HuH-7 (cell line): ENCODE measurements around the gene CCDC127.
"Not testable (repeated sequence)": the region's sequence is repeated elsewhere in the genome, so short reads cannot be mapped to it uniquely, and the experiment has no call there.

Experiments used
- DNase-seq: peaks from one replicate; pipeline ENCODE4 v3.0.0; 2011; ENCODE audit warnings: low spot score

CCDC127 gene, protein sequence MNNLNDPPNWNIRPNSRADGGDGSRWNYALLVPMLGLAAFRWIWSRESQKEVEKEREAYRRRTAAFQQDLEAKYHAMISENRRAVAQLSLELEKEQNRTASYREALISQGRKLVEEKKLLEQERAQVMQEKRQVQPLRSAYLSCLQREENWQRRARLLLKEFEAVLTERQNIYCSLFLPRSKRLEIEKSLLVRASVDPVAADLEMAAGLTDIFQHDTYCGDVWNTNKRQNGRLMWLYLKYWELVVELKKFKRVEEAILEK

DNA sequence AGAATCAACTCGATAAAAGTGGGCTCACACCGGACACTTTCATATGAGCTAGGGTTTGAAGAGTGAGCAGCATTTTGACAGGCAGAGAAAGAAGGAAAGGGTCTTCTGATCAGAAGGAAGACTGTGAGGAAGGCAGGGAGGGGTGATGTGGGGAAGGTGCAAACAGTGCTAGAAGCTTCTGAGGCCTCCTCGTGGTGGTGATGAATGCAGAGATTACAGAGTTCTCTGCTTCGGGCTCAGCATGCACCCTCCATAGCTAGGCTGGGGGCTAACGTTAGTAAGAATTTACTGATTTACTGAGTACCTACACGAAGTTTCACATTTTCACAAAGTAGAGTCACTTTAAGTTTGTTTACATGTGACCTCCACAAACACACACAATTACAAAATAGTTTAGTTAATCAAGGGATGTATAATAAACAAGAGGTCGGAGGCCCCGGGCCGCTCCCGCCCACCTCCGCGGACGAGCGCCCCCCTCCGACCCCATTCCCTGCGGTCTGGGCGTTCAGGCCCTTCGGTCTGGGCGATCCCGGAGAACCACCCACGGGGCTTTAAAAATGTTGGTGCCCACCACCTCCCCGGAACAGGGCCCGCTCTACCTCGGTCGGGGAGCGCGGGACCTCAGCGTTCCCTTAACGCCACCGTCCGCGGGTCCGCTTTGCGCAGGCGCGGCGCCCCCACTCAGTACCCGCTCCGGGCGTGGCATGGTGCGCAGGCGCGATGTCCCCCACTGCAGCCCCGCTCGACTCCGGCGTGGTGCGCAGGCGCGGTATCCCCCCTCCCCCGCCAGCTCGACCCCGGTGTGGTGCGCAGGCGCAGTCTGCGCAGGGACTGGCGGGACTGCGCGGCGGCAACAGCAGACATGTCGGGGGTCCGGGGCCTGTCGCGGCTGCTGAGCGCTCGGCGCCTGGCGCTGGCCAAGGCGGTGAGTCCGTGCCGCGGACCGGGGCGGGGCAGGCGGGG lies at the start of gene CCDC127, which contains the start of gene SDHA:
Gene CCDC127 (minus strand): TSS at position 660 of the 963 bp plus-strand sequence. CDS start 1,304 bp downstream, outside the sequence.
Gene SDHA (plus strand): TSS at position 827 of the 963 bp plus-strand sequence. CDS start 36 bp downstream, at position 863.
- peak; percentile 100 for DNase-seq

DNA sequence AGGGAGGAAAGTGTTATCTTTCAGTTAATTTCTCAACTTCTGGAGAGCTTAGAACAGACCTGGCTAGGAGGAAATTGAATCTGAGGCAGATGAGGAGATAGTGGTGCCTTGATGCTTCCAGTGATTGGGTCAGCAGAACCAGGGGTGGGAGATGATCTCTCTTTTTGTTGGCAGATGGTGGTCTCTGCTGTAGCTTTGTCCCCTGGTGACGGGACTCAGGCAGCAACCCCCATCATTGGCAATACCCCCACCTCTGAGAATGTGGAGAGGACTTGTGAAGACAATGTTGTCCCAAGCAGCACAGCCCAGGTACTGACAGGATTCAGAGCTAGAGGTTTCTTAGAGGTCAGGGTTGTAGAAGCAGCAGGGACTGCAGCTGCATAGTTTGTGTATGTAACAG lies 49.8 kb upstream of the CCDC127 start:
- no peak for DNase-seq

- DNase-seq: not testable (repeated sequence)
These were observed 48.5 kb upstream of the CCDC127 start for GRCh38 chr5:266311-267026.

- DNase-seq: no peak
These were observed 46.4 kb upstream of the CCDC127 start for GRCh38 chr5:264338-264737.

DNA sequence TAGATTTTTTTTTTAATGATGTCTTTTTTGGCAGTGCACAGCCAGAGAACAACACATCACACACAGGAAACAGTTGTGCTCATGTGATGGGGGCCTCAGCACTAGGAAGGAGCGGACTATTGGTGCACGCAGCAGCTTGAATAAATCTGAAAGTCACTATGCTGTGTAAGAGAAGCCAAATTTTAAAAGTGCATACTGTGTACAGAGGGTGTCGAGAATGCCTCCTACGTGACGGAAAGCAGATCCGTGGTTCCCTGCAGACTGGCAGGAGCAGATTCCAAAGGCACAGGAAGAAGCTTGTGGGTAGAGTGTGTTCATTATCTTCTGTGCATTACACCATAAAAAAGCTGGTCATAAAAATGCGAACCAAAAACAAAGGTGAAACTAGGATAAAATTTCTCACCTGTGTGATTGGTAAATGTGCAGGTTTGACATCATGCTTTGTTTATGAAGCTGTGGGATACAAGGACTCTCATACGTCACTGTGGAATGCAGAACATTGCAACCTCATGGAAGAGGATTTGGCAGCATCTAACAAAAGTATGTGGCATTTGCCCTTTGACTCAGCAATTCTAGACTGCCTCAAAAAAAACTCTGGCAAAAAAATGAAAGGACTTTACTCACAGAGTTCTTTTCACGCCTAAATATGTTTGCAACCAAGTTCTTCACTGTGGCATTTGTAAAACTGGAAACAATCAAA lies 45.5 kb upstream of the CCDC127 start:
- DNase-seq: not testable (repeated sequence)

- no peak for DNase-seq
These were observed 39.2 kb upstream of the CCDC127 start for GRCh38 chr5:257148-257547.

GRCh38 chr5:256347-256746 lies 38.4 kb upstream of the CCDC127 start:
- not testable (repeated sequence) for DNase-seq

DNA sequence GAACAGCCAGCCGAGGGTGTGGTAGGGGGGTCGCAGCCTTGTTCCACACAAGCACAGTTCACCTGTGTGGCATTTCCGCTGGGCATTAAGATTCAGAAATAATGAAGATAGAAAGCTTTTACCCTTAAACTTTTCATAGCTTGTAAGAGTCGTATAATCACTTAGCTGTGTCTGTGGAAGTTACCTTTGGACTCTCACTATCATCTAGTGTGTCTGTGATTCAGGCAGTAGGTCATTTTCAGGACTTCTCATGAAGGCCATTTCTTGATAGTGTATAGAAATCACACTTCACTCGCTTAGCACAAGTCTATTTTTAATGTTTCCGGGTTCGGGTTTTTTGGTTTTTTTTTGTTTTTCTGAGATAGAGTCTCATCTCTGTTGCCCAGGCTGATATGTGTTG lies 37.2 kb upstream of the CCDC127 start:
- not testable (repeated sequence) for DNase-seq

DNA sequence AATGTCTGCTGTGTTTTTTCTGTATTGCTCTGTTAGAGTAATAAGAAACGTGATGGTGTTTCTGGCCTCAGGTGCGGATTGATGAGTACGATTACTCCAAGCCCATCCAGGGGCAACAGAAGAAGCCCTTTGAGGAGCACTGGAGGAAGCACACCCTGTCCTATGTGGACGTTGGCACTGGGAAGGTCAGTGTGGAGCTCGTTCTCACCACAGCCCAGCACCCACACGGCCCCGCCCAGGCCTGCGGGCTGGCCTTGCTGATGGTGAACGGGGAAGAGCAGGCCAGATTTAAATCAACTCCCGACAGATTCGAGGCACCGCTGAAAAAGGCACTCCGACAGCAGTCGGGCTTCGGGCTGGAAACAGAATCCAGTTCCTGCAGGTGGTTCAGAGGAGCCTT lies 36.4 kb upstream of the CCDC127 start:
- DNase-seq: not testable (repeated sequence)

DNA sequence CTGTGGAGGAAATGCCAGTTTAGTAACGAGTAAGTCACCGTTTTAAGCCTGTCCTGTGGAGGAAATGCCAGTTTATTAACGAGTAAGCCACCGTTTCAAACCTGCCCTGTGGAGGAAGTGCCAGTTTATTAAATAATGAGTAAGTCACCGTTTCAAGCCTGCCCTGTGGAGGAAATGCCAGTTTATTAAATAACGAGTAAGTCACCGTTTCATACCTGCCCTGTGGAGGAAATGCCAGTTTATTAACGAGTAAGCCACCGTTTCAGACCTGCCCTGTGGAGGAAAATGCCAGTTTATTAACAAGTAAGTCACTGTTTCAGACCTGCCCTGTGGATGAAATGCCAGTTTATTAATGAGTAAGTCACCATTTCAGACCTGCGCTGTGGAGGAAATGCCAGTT lies 34.6 kb upstream of the CCDC127 start:
- no peak for DNase-seq

DNA sequence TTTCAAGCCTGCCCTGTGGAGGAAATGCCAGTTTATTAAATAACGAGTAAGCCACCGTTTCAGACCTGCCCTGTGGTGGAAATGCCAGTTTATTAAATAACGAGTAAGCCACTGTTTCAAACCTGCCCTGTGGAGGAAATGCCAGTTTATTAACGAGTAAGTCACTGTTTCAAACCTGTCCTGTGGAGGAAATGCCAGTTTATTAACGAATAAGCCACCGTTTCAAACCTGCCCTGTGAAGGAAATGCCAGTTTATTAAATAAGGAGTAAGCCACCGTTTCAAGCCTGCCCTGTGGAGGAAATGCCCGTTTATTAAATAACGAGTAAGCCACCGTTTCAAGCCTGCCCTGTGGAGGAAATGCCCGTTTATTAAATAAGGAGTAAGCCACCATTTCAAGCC lies 34.0 kb upstream of the CCDC127 start:
- not testable (repeated sequence) for DNase-seq

DNA sequence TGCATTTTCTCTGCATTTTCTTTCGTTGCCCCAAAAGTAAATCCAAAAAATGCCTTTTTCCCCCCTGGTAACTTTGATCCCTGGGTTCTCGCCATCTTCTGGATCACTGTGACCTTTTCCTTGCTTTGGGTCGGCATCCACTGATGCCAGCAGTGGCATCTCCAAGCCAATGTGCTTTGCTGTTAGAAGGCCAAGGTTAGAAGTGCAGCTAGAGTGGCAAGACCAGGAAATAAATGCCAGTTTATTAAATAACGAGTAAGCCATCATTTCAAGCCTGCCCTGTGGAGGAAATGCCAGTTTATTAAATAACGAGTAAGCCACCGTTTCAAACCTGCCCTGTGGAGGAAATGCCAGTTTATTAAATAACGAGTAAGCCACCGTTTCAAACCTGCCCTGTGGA lies 33.6 kb upstream of the CCDC127 start:
- DNase-seq: not testable (repeated sequence)

DNA sequence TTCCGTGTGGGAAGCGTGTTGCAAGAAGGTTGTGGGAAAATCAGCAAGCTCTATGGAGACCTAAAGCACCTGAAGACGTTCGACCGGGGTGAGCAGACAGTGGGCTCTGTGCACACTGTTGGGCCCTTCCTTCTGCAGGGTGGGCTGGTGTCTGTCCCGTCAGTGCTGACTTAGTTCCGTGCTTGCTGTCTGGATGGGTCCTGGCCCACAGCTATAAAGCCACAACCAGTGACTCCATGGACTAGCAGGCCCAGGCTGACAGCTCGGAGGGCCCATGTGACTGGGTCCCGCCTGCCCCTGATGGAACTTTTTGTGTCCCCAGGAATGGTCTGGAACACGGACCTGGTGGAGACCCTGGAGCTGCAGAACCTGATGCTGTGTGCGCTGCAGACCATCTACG lies 33.1 kb upstream of the CCDC127 start:
- DNase-seq: not testable (repeated sequence)

GRCh38 chr5:250396-250795 lies 32.4 kb upstream of the CCDC127 start:
- not testable (repeated sequence) for DNase-seq

GRCh38 chr5:245717-246116 lies 27.8 kb upstream of the CCDC127 start:
- DNase-seq: not testable (repeated sequence)

- not testable (repeated sequence) for DNase-seq
These were observed 25.9 kb upstream of the CCDC127 start for GRCh38 chr5:243683-244367.

DNA sequence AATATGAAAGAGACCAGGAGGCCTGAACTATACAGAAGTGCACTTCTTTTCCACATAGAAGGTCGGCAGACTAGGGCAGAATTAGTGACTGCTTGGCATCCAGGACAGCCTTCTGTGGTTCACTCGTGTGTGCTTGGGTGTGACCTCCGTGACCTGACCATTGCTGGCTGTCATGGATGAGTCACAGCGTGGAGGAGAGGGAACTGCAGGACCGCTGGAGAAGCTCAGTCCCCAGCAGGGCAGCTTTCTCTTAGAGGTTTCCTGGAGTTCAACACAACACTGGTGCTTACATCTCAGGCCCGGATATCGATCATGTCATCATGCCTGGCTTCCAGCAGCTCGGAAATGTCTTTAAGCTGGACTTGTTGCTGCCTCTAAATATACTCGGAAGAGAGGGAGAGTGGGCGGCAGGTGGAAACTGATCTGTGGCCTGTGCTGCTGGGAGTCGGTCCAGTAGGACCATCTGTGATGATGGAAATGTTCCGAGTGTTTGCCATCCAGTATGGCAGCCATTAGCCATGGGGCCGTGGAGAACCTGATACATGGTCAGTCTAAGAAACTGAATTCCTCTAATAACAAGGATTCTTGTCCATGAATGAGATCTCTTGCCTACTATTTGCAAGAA lies 23.2 kb upstream of the CCDC127 start:
- DNase-seq: not testable (repeated sequence)

GRCh38 chr5:240550-240949 lies 22.6 kb upstream of the CCDC127 start:
- not testable (repeated sequence) for DNase-seq

- not testable (repeated sequence) for DNase-seq
These were observed 20.0 kb upstream of the CCDC127 start for GRCh38 chr5:237931-238330.

- not testable (repeated sequence) for DNase-seq
These were observed 17.6 kb upstream of the CCDC127 start for GRCh38 chr5:235527-235926.
